GM18858 (cell line): ENCODE data around the gene ARID4A.
A peak's percentile ranks its signal among the peaks of the same experiment; 100 is the strongest.
"Not testable (repeated sequence)": the region's sequence is repeated elsewhere in the genome, so short reads cannot be mapped to it uniquely, and the experiment has no call there.

Source experiments
- ATAC-seq: cut with Tn5 transposase; IDR thresholded peaks from one replicate; pipeline ENCODE4 v1.9.1; 2021; ENCODE audit not compliant: unreplicated experiment

ARID4A gene

DNA sequence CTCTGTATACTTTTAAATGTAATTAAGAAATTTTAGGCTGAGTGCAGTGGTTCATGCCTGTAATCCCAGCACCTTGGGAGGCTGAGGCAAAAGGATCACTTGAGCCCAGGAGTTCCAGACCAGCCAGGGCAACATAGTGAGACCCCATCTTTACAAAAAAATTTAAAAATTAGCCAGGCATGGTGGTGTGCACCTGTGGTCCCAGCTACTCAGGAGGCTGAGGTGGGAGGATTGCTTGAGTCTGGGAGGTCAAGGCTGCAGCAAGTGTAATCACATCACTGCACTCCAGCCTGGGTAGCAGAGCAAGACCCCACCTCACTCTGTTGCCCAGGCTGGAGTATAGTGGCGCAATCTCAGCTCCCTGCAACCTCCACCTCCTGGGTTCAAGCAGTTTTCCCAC lies 63.9 kb downstream of the ARID4A start:
- not testable (repeated sequence) for ATAC-seq

DNA sequence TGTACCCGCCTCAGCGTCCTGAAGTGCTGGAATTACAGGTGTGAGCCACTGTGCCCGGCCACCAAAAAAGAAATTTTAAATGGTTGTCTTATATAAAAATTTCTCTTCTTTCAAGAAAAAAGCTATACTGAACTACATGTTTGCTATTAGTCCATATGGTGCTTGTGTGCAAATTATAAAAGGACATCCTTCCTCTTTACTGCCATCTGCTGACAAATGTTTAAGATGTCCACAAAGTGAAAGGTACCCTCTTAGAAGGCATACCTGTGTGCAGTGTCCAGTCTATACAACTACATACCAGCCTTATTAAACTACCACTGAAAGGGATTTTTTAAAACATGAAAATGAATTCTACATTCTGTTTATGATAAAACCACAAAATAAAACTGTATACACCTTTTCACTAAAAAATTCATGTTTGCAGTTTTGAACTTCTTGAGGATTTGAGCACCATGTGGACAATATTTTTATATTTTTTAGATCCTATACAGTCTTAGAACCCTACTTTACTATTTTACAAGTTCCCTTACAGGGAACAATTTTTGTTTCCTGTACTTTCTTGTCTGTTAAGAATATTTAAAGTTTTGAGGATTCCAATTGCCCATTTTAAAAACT lies 64.5 kb downstream of the ARID4A start:
- ATAC-seq = no peak

DNA sequence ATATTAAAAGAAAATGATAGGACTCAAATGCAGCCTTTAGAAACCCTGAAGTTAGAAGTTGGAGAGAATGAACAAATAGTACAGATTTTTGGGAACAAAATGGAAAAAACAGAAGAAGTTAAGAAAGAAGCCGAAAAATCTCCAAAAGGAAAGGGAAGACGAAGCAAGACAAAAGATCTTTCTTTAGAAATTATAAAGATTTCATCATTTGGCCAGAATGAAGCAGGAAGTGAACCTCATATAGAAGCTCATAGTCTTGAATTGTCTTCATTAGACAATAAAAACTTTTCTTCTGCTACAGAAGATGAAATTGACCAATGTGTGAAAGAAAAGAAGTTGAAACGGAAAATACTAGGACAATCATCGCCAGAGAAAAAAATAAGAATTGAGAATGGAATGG lies 66.0 kb downstream of the ARID4A start:
- ATAC-seq = no peak

DNA sequence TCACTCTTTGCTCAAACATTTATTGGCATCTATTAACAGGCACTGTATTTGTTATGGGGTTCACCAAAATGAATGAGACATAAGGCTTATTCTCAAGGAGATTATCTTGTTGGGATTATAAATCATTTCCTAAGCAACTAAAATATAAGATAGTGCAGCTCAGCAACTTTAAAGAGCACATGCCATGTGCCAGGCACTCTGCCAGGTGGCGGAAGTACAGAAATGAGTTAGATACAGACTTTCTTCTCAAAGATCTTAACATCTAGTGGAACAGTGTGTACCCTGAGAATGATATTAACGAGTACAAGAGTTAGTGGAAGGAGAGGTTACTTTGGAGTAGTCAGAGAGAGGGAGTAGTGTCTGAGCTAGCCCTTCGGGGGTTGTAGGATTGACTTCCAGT lies 68.9 kb downstream of the ARID4A start:
- ATAC-seq = no peak

DNA sequence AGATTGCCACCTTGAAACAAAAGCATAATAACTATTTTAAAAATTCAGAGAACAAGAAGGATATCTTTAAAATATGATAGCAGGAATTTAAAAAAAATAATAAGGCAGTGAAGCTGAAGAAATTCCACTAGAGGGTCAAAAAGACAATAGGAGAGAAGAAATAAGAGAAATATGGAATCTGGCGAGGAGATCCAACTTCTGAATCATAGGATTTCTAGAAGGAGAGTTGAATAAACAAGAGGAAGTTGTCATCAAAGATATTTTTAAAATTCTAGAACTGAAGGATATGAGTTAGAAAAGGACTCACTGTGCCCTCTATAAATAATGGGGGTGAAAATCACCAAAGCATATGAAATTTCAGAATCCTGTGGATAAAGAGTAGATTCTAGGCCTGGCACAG lies 70.6 kb downstream of the ARID4A start:
- no peak for ATAC-seq

DNA sequence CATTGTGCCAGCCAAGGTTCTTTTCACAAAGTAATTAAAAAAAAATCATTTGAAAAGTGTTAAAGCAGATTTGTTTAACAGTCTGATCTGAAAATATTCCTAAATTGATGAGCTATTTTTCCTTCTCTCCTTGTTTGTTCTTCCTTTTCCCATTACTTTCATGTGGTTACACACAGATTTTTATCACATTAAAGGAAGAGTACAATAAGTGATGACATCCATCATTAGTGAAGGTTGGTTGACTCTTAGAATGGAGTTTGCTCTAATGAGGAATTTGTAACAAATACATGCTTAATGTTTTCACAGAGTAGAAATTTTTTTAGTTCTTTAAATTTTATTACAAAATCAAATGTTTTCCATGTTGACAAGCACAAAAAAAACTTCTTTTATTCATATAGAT lies 78.4 kb downstream of the ARID4A start:
- no peak for ATAC-seq

DNA sequence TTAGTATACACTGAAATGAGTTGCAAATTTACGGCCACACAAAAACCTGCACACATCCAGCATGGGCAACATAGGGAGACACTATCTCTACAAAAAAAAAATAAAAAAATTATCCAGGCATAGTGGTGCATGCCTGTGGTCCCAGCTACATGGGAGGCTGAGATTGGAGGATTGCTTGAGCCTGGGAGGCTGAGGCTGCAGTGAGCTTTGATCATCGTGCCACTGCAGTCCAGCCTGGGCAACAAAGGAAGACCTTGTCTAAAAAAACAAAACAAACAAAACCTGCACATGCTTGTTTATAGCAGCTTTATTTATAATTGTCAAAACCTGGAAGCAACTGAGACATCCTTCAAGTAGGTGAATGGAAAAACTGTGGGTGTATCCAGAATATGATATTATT lies 92.5 kb downstream of the ARID4A start:
- ATAC-seq = no peak

DNA sequence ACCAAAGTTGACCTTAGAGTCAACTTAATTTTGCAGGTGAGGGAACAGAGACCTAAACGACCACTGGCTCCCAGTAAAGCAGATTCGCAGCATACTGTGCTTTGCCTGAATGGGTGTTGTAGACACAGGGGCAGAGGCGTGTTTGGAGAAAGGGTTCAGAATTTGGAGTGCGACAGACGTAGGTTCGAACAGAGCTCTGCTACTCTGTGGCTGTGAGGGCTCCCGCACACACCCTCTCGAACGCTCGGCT lies 97.1 kb downstream of the ARID4A start:
- ATAC-seq = no peak

DNA sequence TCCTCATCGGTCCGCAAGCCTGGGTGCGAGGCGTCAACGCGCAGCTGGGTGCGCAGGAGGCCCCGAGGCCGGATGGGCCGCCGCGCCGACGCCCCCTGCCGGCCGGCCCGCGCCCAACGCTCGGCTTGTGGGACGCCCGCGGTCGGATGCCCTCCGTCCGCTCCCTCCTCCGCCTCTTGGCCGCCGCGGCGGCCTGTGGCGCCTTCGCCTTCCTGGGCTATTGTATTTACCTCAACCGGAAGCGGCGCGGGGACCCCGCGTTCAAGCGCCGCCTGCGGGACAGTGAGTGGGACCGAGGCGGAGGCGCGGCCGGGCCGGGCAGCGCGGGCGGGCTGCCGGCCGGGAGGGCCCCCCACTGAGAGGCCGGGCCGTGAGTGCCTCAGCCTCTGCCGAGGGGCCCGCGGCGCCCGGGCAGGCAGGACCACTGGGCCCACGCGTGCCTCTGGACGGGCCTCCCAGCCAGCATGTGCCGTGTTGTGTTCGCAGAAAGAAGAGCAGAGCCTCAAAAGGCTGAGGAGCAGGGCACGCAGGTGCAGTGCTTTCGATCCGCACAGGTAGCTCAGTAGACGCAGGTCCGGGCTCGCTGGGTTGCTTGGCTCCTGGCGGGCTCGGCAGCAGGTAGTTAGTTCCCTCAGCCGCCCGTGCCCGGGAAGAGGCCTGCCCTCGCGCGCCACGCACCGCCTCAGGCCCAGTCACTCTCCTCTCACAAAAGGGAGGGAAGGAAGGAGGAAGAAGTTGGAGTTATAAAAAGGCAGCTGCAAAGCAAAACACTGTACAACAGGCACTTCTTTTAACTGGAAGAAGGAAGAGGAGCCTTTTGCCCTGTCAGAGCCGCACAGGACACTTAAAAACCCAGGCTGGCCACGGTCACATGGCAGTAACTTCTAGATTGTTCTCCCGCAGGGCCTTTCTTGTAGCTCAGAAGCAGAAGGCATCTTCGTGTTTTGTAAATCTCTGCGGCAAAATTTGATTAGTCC lies 97.7 kb downstream of the ARID4A start, which contains the start of gene TOMM20L:
Gene TOMM20L, plus strand, starts transcription at position 119 of the 977 bp plus-strand sequence. Its CDS starts 28 bp downstream, at position 147.
- peak; percentile 88 for ATAC-seq

DNA sequence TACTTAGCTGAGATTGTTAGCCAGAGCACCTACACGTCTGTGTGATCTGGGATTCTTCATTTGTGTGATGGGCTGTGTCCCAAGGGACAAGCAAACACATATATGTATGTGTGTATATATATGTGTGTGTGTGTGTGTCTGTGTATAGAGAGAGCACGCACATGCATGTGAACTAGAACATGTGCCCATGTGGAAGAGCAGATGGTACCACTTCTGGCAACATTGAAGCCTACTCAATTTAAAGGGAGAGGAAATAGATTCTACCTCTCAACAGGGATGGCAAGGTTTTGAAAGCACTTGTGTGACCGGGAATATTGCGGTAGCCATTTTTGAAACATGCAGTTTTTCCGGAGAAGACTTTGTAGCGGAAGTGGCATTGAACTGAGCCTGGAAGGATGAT lies 98.8 kb downstream of the ARID4A start:
- ATAC-seq = no peak

DNA sequence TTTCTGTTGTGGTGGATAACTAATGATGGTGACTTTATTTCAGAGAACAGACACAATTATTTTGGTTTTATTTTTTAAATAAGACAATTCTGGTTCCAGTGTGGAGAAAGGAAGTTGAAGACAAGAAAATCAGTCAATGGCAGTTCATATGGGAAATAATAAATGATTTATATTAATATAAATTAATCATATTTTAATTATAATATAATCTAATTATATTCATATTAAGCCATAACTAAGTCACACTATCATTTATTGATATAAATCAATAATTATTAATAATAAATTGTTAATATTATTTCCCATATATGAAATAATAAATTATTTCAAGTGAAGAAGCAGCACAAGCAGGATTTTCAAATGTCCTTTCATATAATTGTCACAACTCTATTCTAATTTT lies 100.1 kb downstream of the ARID4A start:
- no peak for ATAC-seq

DNA sequence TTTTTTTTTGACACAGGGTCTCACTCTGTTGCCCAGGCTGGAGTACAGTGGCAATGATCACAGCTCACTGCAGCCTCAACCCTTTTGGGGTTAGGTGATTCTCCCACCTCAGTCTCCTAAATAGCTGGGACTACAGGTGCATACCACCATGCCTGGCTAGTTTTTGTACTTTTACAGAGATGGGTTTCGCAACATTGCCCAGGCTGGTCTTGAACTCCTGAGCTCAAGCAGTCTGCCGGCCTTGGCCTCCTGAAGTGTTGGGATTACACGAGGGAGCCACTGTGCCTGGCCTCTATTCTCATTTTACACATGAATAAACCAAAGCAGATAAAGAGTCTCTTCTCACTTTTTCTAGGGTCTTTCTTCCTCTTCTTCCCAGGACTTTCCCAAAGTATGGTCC lies 100.5 kb downstream of the ARID4A start:
- ATAC-seq = no peak

DNA sequence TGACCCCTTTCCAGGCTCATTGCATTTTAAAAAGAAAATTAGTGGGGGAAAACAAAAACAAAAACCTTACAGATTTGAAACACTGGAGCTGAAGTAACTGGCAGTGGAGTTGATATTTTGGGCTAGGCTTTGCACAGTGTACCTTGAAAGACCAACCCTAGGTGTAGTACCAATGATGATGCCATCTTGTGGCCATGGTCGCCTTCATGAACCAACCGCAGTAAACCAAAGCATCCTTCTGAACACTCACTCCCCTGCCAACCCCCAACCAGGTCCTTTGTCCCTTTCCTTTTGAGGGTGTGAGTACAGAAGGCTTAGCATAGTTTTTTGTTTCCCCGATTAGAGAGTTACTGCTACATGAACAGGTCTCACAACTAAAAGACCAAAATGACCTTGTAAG lies 103.2 kb downstream of the ARID4A start:
- ATAC-seq = no peak

DNA sequence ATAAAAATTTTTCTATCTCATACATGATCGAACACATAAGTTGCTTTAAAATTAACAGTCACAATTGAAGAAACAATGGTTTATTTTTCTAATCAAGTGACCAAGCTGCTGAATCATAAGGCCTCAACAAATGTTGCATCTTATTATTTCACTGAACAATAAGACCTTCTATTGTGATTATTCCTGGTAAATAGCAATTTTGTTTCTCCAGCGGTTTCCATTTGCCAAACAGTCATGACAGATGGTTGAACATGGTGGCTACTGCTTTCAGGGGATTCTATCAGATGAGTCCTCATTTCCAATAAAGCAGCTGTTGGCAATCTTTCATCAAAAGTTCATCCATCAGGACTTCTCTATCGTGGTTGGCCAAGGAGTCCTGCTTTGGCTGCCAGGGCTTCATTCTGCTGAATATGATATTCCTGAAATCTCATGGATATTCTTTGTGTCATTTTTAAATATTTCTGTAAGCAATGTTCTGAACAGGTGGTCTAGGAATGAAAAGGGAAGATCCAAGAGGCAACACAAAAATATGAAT lies 110.4 kb downstream of the ARID4A start:
- ATAC-seq = no peak

DNA sequence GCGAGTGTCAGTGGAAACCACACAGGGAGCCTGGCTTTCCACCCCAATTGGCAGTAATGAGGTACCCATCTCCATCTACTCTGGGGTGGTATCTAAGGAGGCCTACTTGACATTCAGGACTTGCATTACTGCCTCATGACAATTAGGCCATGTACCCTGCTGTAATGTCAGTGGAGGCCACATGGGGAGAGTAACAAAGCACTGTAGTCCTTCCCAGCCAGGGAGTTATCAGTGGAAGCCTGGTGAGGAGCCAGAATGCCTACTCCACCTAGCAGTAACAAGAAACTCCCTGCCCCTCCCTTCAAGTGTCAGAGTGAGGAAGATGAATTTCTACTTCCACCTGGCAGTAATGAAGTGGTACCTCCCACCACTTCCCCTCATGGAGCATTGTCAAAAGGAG lies 116.5 kb downstream of the ARID4A start:
- no peak for ATAC-seq

DNA sequence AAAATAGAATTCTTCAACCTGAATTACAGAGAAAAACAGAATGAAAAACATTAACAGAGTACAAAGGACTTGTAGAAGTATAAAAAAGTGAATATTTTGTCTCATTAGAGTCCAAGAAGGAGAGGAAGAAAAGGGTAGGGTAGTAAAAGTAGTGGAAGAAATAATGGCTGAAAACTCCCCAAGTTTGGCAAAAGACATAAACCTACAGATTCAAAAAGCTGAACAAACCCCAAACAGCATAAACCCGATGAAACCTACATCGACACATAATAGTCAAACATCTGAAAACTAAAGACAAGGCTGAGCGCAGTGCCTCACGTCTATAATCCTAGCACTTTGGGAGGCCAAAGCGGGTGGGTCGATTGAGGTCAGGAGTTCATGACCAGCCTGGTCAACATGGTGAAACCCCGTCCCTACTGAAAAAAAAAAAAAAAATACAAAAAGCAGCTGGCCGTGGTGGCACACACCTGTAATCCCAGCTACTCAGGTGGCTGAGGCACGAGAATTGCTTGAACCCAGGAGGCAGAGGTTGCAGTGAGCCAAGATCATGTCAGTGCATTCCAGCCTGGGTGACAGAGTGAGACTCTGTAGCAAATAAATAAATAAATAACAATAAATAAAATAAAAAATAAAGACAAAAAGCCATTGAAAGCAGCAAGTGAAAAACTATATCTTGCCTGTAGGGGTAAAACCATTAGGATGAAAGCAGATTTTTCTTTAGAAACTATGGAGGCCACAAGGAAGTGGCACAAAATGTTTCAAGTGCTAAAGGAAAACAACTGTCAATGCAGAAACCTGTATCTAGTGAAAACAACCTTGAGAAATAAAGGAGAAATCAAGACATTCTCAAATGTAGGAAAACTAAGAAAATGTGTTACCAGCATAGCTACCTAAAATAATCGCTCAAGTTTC lies 117.5 kb downstream of the ARID4A start:
- no peak for ATAC-seq

DNA sequence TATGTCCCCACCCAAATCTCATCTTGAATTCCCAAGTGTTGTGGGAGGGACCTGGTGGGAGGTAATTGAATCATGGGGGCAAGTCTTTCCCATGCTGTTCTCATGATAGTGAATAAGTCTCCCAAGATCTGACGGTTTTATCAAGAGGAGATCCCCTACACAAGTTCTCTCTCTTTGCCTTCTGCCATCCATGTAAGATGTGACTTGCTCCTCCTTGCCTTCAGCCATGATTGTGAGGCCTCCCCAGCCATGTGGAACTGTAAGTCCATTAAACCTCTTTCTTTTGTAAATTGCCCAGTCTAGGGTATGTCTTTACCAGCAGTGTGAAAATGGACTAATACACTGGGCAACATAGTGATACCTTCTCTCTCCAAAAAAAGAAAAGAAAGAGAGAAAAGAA lies 118.6 kb downstream of the ARID4A start:
- not testable (repeated sequence) for ATAC-seq
